Gastroesophageal sphincter (tissue), 3 donors: Measurements from ENCODE around the gene NARF.

Source experiments
- CTCF ChIP-seq, 4 experiments: fragments of 200-600 bp in 2 of 4; fragments of 450-650 bp in 2 of 4; sonication (generic) in 1 of 4; IDR thresholded peaks; one replicate each; pipeline ENCODE4 v1.5.1; 2017 to 2019; ENCODE audit warnings: antibody characterized with exemption in 4 of 4, mild to moderate bottlenecking in 2 of 4, moderate library complexity in 2 of 4
- EP300 ChIP-seq: sonication (generic); formaldehyde crosslinking; IDR thresholded peaks from one replicate; pipeline ENCODE4 v1.6.1; 2017; ENCODE audit warnings: antibody characterized with exemption, mild to moderate bottlenecking
- POLR2A ChIP-seq, 2 donors: fragments of 450-650 bp; IDR thresholded peaks; one replicate each; pipeline ENCODE4 v1.6.1; 2017; ENCODE audit warnings: antibody characterized with exemption in 2 of 2, mild to moderate bottlenecking in 2 of 2, moderate library complexity in 1 of 2
- POLR2AphosphoS5 ChIP-seq: sonication (generic); formaldehyde crosslinking; IDR thresholded peaks from one replicate; pipeline ENCODE4 v1.6.1; 2017; ENCODE audit warnings: antibody characterized with exemption

DNA sequence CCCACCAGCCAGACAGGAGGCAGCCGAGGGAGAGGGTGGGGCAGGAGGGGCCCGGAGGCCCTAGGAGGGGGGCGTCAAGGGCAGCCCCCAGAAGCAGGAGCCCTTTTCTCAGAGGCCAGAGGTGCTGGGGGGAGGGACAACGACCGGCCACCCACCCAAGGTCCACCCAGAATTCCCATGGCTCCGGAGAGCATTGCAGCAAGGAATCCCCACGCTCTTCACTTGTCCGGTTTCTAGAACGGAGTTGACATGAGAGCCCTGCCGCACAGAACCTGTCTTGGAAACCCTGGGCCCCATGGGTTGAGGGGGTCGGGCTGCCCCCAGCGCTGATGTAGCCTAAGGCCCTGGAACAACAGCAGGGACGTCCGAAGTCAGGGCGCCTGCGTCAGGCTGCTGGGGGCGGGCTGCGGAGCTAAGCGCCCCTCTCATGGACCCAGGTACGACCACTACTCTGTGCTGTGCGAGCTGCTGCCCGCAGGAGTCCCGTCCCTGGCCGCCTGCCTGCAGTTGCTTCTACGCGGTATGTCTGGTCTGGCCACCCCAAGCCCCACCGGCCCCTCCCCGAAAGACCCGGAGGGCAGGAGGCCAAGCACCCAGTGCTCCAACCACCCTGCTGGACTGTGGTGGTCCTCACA is 19.2 kb upstream of the NARF start:
- TF ChIP-seq CTCF (IDR thresholded peaks at IDR 0.05) (no peak), POLR2AphosphoS5 (no peak), POLR2A (IDR thresholded peaks at IDR 0.05) (no peak), EP300 (no peak)
